Measurements from ENCODE around the gene MS4A14. TPM values are rescaled to one million over a fixed set of nuclear protein-coding genes. Genes with fewer than 3 reads are reported as not detected.

Gene MS4A14
- total and polyA plus RNA-seq, 2 of the 4 experiments (the other 2 are of a cell fraction): not detected

DNA sequence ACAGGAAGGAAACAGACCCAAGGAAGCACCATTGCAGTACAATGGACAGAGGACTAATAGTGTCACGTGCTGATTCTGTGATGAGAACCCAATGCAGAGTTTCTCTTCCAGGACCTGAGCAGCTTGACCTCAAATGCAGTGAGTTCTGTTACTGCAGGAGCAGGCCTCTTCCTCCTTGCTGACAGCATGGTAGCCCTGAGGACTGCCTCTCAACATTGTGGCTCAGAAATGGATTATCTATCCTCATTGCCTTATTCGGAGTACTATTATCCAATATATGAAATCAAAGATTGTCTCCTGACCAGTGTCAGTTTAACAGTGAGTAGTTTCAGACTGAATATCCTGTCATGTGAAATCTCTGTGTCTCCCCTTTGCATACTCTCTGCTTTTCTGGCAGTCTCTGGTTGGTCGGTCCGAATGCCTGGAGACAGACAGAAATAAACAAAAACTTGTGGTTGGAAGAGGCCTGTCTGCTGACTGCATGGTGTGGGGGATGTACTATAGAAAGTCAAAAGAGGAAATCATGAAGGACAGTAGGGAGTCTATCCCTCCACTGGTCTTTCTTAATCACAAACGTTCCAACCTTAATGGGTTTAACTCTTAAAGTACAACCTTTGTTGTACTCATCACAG, 6.9 kb upstream of the MS4A14 start:
- BruUV-seq (replicated peaks): no TSS peak
- H3K4ac ChIP-seq (ENCODE audit: low read depth, low read length): no peak overlapping the region
- no peaks in the 10 kb centered on the region for H3K27me3 ChIP-seq (ENCODE audit: control insufficient read depth, insufficient read depth, low read length)
- intact Hi-C loops (cut with micrococcal nuclease): no loop called here
- dilution Hi-C loops (cut with HindIII; ENCODE audit: low sequenced_read_pairs, unreplicated experiment): no loop called here
- H3K36me3 ChIP-seq (ENCODE audit: control insufficient read depth, insufficient read depth, low read length): no peaks in the 10 kb centered on the region
- TF ChIP-seq, protein P1, sequence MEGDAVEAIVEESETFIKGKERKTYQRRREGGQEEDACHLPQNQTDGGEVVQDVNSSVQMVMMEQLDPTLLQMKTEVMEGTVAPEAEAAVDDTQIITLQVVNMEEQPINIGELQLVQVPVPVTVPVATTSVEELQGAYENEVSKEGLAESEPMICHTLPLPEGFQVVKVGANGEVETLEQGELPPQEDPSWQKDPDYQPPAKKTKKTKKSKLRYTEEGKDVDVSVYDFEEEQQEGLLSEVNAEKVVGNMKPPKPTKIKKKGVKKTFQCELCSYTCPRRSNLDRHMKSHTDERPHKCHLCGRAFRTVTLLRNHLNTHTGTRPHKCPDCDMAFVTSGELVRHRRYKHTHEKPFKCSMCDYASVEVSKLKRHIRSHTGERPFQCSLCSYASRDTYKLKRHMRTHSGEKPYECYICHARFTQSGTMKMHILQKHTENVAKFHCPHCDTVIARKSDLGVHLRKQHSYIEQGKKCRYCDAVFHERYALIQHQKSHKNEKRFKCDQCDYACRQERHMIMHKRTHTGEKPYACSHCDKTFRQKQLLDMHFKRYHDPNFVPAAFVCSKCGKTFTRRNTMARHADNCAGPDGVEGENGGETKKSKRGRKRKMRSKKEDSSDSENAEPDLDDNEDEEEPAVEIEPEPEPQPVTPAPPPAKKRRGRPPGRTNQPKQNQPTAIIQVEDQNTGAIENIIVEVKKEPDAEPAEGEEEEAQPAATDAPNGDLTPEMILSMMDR (conservative IDR thresholded peaks at IDR 0.05; ENCODE audit: low read depth, low read length): no peak
- TF ChIP-seq MXI1 (IDR thresholded peaks at IDR 0.05; ENCODE audit: borderline replicate concordance, low read depth, low read length): no peak
- TF ChIP-seq FOS (IDR thresholded peaks at IDR 0.05; ENCODE audit: low read depth, low read length): no peak
- TF ChIP-seq POLR2A (IDR thresholded peaks at IDR 0.05; ENCODE audit: low read depth, low read length): no peak
- TF ChIP-seq, protein P2, sequence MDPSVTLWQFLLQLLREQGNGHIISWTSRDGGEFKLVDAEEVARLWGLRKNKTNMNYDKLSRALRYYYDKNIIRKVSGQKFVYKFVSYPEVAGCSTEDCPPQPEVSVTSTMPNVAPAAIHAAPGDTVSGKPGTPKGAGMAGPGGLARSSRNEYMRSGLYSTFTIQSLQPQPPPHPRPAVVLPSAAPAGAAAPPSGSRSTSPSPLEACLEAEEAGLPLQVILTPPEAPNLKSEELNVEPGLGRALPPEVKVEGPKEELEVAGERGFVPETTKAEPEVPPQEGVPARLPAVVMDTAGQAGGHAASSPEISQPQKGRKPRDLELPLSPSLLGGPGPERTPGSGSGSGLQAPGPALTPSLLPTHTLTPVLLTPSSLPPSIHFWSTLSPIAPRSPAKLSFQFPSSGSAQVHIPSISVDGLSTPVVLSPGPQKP (IDR thresholded peaks at IDR 0.05; ENCODE audit: borderline replicate concordance, low read depth, low read length): no peak
- TF ChIP-seq RCOR1 (IDR thresholded peaks at IDR 0.05; ENCODE audit: insufficient replicate concordance, low read length): no peak
- TF ChIP-seq BHLHE40 (IDR thresholded peaks at IDR 0.05; ENCODE audit: low read depth, low read length): no peak
- TF ChIP-seq CEBPB (IDR thresholded peaks at IDR 0.05; ENCODE audit: low read depth, low read length): no peak
- TF ChIP-seq MAZ (IDR thresholded peaks at IDR 0.05; ENCODE audit: borderline replicate concordance, low read depth, low read length): no peak
- H2BK5ac ChIP-seq (ENCODE audit: low read depth, low read length, poor library complexity, severe bottlenecking): no peak overlapping the region
- no peak overlapping the region for H3K56ac ChIP-seq (ENCODE audit: extremely low read depth, insufficient read depth, low read length)
- no peaks in the 10 kb centered on the region for H3K79me1 ChIP-seq (ENCODE audit: low read depth in 1 of 2, low read length in 2 of 2)
- ATAC-seq (ENCODE audit: low read depth) (no peak), DNase-seq (no peak)
- whole genome bisulfite sequencing, 2 experiments (ENCODE audit: extremely low coverage in 2 of 2, insufficient read length in 1 of 2): 29% methylated on average over 1 of the region's 5 CpGs; no CpG with 5 or more reads in 1 of the 2 experiments
- H3K14ac ChIP-seq (replicated peaks; ENCODE audit: low read depth, low read length): no peak overlapping the region
- no peak overlapping the region for H2BK20ac ChIP-seq (ENCODE audit: low read depth, low read length)
- H2AFZ ChIP-seq (replicated peaks; ENCODE audit: low read length, poor library complexity): no peak overlapping the region
- H2AK9ac ChIP-seq (replicated peaks; ENCODE audit: low read depth, low read length, poor library complexity): no peak overlapping the region
- H4K8ac ChIP-seq (ENCODE audit: low read depth in 2 of 2, low read length in 2 of 2): no peak overlapping the region
- in situ Hi-C loops (cut with MboI; ENCODE audit: low sequenced_read_pairs): no loop called here
- no peak overlapping the region for H4K91ac ChIP-seq (ENCODE audit: insufficient read depth, low read depth, low read length)
- no peak overlapping the region for H2AK5ac ChIP-seq (ENCODE audit: low read depth, low read length)
- ChIA-PET CTCF (no interaction called here), POLR2A (ENCODE audit: unreplicated experiment) (no interaction called here)
- no peak overlapping the region for H2BK15ac ChIP-seq (ENCODE audit: low read depth, low read length)
- H3K4me3 ChIP-seq (ENCODE audit: insufficient read depth, low read depth, low read length): no peak overlapping the region
- no peak overlapping the region for H3K27ac ChIP-seq (ENCODE audit: insufficient read depth, low read length)
- no peak overlapping the region for H3K9ac ChIP-seq (ENCODE audit: low read depth, low read length)
- H3K18ac ChIP-seq (ENCODE audit: low read depth, low read length): no peak overlapping the region
- H3K4me2 ChIP-seq (ENCODE audit: low read depth, low read length): no peak overlapping the region
- H3K23ac ChIP-seq (ENCODE audit: low read depth, low read length): no peak overlapping the region
- H3K9me1 ChIP-seq (ENCODE audit: insufficient read depth, low read length): no peaks in the 10 kb centered on the region
- no peaks in the 10 kb centered on the region for H4K20me1 ChIP-seq (ENCODE audit: insufficient read depth, low read length)
- no peak overlapping the region for H4K5ac ChIP-seq (ENCODE audit: low read depth, low read length)
- H3K4me1 ChIP-seq (ENCODE audit: control insufficient read depth, insufficient read depth, low read length): no peaks in the 10 kb centered on the region
- H2BK120ac ChIP-seq (ENCODE audit: low read depth, low read length): no peak overlapping the region
- peaks cover 8% of the 10 kb centered on the region for H3K9me3 ChIP-seq (ENCODE audit: control insufficient read depth, insufficient read depth, low read length)

Measured in IMR-90 (cell line).